Measurements from ENCODE around the gene SLC19A3.

GRCh38 chr2:227677928-227678327 lies 39.9 kb downstream of the SLC19A3 start:
- TF ChIP-seq CTCF (conservative IDR thresholded peaks at IDR 0.05; ENCODE audit: low read depth, low read length) (no peak), EZH2 (IDR thresholded peaks at IDR 0.05; ENCODE audit: borderline replicate concordance, low read depth, low read length, poor library complexity, severe bottlenecking) (no peak)

All from A673 (cell line).